Cerebellar cortex (tissue), 1 donor: Measurements from ENCODE around the gene TSPAN14.
"Not testable (repeated sequence)": the region's sequence is repeated elsewhere in the genome, so short reads cannot be mapped to it uniquely, and the experiment has no call there.

Source experiments
- DNase-seq: peaks from one replicate; pipeline ENCODE4 v3.0.0-alpha.2; 2015; ENCODE audit warnings: low spot score

TSPAN14 gene

GRCh38 chr10:80543319-80543672 is 89.2 kb downstream of the TSPAN14 start:
- not testable (repeated sequence) for DNase-seq

- no peak for DNase-seq
Observed at GRCh38 chr10:80544316-80544953, 90.3 kb downstream of the TSPAN14 start.

- DNase-seq = no peak
Observed at GRCh38 chr10:80545258-80545881, 91.3 kb downstream of the TSPAN14 start.

- no peak for DNase-seq
Observed at GRCh38 chr10:80552151-80552646, 98.1 kb downstream of the TSPAN14 start.

GRCh38 chr10:80553436-80553835 is 99.3 kb downstream of the TSPAN14 start:
- no peak for DNase-seq

GRCh38 chr10:80554050-80554449 is 99.9 kb downstream of the TSPAN14 start:
- no peak for DNase-seq

- no peak for DNase-seq
Observed at GRCh38 chr10:80555415-80555814, 101.3 kb downstream of the TSPAN14 start.

- DNase-seq = no peak
Observed at GRCh38 chr10:80561950-80562349, 107.8 kb downstream of the TSPAN14 start.

- no peak for DNase-seq
Observed at GRCh38 chr10:80567292-80567691, 113.2 kb downstream of the TSPAN14 start.

GRCh38 chr10:80569131-80569895 is 115.2 kb downstream of the TSPAN14 start:
- DNase-seq = no peak

GRCh38 chr10:80571352-80571751 is 117.2 kb downstream of the TSPAN14 start:
- DNase-seq = no peak

GRCh38 chr10:80579181-80579763 is 125.2 kb downstream of the TSPAN14 start:
- DNase-seq = no peak

- DNase-seq = no peak
Observed at GRCh38 chr10:80579849-80580637, 125.9 kb downstream of the TSPAN14 start.

GRCh38 chr10:80580638-80581468 is 126.7 kb downstream of the TSPAN14 start:
- no peak for DNase-seq

GRCh38 chr10:80581469-80581835 is 127.3 kb downstream of the TSPAN14 start:
- no peak for DNase-seq

- DNase-seq = no peak
Observed at GRCh38 chr10:80582286-80582960, 128.3 kb downstream of the TSPAN14 start.
